Muscle of arm (tissue), 14 donors: Measurements from ENCODE around the gene AOC2. TPM values are rescaled to one million over a fixed set of nuclear protein-coding genes. Genes with fewer than 3 reads are reported as not detected.

Source experiments
- DNase-seq: peaks from one replicate; pipeline ENCODE4 v3.0.0-alpha.2; 2013
- long read RNA-seq, 11 donors: transcript quantifications; one replicate each; lab custom pipeline, GENCODE V29; 2026
- polyA plus RNA-seq, 12 donors: library from polyadenylated mRNA; unstranded; fragments of 120-200 nt; gene quantifications; one replicate each; pipeline ENCODE4 v1.2.1, GENCODE V29; 2013; ENCODE audit not compliant: insufficient read length in 12 of 12

AOC2 gene, protein sequence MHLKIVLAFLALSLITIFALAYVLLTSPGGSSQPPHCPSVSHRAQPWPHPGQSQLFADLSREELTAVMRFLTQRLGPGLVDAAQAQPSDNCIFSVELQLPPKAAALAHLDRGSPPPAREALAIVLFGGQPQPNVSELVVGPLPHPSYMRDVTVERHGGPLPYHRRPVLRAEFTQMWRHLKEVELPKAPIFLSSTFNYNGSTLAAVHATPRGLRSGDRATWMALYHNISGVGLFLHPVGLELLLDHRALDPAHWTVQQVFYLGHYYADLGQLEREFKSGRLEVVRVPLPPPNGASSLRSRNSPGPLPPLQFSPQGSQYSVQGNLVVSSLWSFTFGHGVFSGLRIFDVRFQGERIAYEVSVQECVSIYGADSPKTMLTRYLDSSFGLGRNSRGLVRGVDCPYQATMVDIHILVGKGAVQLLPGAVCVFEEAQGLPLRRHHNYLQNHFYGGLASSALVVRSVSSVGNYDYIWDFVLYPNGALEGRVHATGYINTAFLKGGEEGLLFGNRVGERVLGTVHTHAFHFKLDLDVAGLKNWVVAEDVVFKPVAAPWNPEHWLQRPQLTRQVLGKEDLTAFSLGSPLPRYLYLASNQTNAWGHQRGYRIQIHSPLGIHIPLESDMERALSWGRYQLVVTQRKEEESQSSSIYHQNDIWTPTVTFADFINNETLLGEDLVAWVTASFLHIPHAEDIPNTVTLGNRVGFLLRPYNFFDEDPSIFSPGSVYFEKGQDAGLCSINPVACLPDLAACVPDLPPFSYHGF
- polyA plus RNA-seq: 1 to 10 TPM in 3 of 12 donors, under 1 TPM in 7, not detected in 2; 0.51 to 1.1 (median 0.89) TPM
- long read RNA-seq, donor 1: 0 reads
- long read RNA-seq, donor 2: 0 reads
- long read RNA-seq, donor 3: 0 reads
- long read RNA-seq, donor 4: 0 reads
- long read RNA-seq, donor 5: 0 reads
- long read RNA-seq, donor 6: 0 reads
- long read RNA-seq, donor 7: 0 reads
- long read RNA-seq, donor 8: 0 reads
- long read RNA-seq, donor 9: 0 reads
- long read RNA-seq, donor 10: 0 reads
- long read RNA-seq, donor 11: 0 reads

DNA sequence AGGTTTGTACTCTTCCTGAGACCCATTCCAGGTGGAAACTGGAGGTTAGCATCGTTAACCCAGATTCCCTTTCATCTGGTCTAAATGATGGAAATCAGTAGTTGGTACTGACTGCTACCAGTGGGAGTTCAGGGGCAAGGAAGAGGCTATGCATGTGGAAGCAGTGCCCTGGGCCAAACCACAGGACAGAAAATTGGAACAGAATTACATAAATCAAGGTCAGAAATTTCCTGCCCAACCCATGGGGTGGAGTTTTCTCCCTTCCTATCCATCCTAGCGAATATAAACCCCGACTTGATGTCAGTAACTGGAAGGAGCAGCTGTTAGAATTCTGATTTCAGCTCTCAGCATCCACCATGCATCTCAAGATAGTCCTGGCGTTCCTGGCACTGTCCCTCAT, at the start of gene AOC2:
AOC2 (plus strand) TSS at position 310 of the 400 bp plus-strand sequence; CDS start at position 357, 47 bp downstream.
- DNase-seq: no peak

DNA sequence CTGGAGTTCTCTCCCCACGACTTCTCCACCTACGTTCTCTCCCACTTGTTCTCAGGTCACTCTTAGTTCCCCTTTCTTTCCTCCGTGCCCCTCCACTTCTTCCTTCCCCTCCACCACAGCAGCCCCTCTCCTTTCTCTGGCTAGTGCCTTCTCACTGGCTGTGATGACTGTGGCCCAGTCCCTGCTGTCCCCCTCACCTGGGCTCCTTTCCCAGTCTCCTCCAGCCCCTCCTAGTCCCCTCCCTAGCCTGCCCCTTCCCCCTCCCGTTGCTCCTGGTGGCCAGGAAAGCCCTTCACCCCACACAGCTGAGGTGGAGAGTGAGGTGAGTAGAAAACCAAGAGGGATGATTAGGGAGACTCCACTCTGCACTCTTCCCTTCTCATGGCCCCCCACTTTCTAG, 49.3 kb upstream of the AOC2 start:
- DNase-seq: no peak

DNA sequence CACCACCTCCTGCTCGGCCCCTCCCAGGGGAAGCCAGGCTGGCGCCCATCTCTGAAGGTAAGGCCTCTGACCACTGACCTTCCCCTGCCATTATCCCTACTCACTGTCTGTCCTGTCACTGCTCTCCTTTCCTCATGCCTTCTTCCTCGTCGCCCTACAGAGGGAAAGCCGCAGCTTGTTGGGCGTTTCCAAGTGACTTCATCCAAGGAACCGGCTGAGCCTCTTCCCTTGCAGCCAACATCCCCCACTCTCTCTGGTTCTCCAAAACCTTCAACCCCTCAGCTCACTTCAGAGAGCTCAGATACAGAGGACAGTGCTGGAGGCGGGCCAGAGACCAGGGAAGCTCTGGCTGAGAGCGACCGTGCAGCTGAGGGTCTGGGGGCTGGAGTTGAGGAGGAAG, 48.9 kb upstream of the AOC2 start:
- no peak for DNase-seq

DNA sequence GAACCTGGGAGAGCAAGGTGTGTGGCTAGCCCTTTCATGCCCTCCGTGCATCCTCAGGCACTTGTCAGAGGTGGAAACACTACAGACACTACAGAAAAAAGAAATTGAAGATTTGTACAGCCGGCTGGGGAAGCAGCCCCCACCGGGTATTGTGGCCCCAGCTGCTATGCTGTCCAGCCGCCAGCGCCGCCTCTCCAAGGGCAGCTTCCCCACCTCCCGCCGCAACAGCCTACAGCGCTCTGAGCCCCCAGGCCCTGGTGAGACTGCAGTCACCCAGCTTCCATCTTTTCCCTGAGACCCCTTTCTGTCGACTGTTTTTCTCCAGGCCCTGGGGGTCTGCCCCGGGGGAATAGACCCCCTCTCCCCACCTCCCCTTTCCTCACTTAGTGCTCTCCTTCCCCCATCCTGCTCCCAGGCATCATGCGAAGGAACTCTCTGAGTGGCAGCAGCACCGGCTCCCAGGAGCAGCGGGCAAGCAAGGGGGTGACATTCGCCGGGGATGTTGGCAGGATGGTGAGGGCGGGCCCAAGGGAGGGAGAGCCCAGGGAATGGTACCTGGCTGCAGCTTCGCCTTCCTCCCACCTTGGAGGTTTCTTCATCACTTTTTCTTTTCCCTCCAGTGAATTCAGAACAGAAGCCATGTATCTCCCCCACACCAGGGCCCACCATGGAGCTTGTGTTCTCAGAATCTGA, 48.2 kb upstream of the AOC2 start:
- DNase-seq: no peak

DNA sequence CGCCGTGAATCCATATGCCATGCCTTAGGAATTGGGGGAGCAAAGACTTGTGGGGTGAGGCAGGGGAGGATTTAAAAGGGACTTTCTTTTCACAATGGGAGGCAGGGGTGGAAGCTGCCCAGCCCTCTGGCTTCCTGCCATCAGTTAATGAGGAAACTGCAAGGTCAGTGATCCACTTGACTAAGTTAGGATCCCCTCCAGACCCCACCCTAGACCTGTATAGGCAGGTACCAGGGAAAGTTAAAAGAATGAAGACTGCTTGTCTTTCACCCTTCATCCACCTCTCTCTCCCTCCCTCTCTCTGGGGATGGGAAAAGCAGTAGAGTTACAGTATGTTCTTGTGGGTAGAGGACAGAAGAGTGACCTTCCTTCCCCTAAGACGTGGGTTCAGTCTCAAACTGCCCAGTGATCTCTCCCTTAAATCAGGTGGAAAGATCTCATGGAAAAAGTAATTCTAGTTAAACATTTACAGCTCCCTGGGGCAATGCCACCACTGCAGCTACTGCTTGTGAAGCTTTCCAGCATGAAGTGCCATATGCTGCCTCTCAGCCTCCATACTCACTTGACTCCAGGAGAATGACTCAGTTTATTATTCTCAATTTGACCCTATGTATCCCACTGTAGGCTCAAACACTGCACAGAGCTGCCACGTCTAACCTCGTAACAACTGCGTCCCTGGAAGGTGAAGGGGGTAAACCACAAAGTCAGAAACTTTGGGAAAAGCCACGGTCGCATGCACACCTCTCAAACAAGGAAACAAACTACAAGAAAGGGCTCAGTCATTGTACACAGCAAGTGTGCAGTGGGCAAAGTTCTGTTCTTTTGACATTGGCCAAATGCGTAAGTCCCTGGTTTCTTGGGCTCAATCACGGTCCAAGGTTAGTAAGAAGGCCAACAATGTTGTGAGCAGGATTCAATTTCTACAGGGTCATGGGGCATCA, 47.0 kb upstream of the AOC2 start:
- DNase-seq: no peak

DNA sequence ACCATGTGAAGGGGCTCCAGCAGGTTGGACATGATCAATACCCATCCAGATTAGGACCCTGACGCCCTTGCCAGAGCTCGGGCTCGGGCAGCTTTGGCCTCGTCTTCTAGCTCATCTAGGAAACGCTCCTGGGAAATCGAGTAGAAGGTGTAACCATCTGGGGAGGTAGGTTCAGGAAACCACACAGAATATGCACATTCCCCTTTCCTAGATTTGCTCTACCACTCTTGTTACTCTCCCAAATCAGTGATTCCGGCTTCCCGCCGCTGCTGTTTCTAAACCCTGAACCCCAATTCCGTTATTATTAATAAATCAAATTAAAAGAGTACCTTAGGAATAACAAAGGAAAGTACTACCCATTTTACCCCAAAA, 46.4 kb upstream of the AOC2 start:
- no peak for DNase-seq

DNA sequence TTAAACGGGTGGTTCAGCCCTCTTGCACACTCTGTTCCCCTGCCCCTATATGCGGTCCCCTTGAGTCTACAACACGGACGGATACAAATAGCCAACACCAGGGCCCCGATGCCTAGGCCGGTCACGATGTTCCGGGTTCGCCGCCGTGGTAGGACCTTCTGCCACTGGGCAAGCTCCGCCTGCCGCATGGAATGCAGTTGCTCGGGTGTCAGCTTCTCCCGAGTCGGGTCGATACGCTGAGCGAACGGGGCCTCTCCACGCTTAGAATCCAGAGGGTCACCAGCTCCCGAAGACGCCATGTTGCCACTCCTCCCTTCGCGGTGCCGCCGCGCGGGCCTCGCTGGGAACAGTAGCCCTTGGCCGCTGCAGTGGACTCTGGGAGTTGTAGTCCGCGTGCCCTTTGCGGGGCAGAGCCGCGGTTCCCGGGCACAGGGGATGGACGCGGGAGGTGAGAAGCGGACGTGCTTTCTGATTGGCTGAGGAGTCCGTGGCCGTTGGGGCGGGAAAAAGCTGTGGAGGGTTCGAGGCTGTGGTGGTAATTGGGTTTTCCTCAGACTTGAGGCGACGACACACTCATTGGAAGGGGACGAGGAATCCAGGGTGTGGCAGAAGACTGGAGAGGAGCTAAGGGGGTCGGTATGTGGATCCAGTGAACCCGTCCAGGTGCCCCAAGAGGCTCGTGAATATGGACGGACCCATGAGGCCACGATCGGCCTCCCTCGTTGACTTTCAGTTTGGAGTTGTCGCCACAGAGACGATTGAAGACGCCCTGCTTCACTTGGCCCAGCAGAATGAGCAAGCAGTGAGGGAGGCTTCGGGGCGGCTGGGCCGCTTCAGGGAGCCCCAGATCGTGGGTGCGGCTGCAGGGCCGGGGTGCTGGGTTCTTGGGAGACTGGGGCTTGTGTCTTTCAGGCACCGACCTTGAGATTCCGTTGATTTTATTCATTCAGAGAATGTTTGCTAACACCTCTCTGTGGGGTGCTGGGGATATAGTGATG, 45.7 kb upstream of the AOC2 start, which contains the start of the genes CNTD1 and COA3:
CNTD1 (plus strand) TSS at position 479 of the 998 bp plus-strand sequence; CDS start at position 686, 207 bp downstream.
COA3 (minus strand) TSS at position 322 of the 998 bp plus-strand sequence; CDS start at position 299, 23 bp downstream.
- peak; percentile 85 for DNase-seq

DNA sequence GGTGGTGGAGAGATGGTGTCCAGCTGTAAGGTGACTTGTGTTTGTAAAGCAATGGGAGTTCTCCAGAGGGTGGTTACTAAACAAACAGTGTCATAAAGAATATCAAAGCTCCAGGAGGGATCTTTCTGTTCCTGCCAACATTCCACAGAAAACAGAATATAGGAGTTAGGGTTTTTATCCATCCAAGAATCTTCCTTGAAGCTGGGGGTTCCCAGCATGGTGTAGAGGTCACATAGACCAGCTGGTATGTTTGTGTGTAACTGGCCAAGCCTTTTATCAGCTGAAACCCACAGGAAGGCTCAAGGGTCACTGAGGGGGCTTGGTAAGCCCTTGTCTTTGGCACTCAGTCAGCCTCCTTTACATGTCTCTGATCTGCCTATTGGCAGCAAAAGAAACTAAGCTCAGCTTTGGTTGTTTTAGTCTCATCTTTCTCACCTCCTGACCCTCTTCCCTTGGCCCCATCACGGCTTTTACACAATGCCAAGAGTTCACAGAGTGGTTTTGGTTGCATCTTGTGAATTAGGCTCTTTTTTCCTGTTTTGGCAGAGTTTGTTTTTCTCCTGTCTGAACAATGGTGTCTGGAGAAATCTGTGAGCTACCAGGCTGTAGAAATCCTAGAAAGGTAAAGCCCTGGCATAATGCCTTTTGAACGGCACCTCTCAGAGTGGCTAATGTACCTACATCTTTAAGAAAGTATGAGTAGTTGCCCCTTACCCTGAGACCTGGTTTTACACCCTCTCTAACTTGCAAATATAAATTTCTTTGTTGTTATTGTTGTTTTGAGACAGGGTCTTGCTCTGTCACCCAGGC, 41.1 kb upstream of the AOC2 start:
- DNase-seq: no peak

DNA sequence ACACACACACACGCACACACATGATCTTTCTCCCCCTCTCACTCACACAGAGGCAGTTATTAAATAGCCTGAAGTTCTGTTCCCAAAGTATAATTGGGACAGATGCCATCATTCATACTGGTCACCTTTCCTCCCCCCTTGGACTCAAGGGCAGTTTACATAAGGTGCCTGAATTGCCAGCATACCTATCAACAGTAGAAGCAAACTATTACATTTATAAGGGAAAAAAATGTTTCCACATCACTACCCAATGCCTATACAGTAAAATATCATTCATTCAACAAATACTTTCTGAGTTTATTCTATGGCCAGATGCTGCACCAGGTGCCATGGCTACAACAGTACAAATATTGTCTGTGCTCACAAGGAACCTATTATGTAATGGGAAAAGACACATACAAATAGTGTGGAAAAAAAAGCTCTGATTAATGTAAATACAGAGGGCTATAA, 39.4 kb upstream of the AOC2 start:
- DNase-seq: no peak

DNA sequence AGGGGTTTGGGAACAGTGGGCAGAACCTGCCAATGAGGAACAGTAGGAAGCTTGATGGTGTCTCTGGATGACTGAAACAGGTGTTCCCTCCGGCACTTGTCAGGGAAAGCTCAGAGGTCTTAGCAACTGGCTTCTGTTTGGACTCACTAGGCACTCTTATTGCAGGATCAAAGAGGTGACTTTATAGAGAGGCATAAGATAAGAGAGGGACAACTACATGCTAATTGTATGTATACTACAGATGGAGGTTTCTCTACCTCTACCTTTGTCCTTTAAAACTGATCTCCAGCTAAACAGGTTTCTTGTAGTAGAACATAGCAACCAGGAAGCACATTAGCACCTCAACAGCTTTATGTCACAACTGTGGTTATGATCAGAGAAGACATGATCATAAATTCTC, 38.1 kb upstream of the AOC2 start:
- DNase-seq: no peak

DNA sequence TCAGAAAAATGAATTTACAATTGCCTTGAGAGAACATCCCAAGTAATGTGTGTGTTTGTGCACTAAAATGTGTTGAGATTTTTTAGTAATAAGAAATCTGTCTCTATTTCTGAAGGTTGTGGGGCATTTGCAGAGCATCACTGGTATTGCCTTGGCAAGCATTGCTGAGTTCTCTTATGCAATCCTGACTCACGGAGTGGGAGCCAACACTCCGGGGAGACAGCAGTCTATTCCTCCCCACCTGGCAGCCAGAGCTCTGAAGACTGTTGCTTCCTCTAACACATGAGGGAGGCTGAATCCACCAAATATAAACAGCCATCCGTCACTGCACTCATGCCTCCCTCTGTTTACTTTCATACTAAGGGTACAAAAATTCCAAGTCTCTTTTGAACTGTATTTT, 35.1 kb upstream of the AOC2 start:
- no peak for DNase-seq

DNA sequence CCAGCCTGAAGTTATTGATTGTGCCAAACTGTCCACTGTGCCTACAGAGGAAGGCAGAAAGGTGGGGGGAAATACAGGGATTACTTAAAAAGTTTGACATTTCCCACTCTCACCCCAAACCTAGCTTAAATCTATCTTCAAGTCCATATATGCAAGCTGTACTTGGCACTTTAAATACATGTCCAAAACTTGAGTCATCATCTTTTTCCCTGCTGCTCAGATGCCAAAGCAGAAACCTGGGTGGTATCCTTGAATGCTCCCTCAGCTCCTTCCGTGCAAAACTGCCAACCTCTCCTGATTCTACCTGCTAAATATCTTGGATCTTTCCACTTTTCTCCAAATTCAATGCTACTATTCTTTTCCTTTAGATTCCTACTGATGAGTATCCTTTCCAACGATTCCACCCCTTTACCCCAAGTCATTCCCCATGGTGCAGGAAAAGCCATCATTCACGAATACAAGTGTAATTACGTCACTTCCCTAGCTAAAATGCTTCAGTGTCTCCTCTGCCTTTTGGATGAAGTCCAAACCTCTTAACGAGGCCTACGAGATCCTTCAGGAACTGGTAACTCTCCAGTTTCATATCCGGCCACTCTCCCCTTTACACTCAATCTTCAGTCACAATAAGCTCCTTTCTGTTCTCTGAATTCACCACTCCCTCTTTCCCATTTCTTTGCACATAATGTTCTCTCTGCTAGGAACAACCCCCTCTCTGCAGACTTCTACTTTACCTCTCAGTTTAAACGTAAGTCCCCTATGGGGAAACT, 29.6 kb upstream of the AOC2 start:
- peak; percentile 42 for DNase-seq

DNA sequence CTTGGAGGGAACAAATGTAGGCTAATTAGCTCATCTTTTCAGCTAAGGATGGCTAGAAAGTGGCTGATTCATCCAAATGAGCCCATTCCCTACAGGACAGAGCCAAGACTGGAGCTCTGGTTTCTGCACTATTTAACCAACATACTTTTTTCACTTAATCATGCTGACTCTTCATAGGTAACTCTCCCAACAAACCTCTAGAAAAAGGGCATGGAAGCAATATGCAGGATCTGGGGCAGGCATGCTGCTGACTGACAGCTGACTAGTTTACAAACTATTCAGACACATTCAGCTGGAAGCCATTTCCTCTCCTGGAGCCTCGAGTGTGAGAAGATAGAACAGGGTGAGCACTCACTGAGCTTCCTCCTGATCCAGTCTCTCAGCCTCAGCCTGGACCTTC, 26.5 kb upstream of the AOC2 start:
- no peak for DNase-seq

DNA sequence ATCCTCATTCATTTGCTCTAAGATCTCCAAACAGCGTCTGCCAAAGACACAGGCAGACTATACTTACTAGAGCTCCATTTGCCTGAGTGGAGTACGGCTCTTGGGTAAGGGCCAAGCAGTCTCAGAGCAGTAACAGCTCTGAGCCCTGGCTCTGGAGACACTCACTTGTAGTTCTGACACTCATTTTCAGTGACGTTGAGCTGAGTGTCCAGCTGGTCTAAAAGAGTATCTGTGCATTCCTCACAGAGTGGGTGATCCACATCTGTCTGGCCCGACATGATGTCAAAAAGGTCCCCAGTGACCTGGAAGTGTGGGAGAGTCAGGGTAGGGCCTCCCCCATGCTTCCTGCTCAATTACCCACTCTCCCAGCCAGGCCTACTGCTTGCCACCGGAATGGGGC, 26.0 kb upstream of the AOC2 start:
- DNase-seq: no peak

DNA sequence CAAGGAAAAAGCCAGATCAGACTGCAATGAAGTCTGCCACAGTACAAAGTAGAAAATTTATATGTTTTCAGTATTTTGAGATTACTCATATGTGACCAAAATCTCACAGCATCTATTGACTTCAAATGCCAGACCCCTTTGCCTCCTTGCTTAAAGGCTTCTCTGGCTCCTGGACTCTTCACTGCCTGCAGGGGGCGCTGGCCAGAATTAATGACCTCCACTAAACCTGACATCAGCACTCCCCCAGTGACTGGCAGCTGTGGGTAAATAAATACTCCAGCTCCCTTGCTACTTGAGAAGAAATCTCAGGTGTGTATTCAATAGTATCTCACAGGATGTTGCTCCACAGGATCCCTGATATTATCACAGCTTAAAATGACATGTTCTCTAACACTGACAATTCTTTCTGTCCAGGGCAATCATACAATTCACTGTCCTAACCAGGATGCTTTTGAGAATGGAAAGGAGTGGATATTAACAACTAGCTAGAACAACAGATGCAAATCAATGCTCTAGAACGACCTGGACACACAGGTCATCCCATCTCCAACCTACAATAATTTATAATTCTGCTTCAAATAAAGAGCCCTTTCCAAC, 24.3 kb upstream of the AOC2 start:
- DNase-seq: no peak

DNA sequence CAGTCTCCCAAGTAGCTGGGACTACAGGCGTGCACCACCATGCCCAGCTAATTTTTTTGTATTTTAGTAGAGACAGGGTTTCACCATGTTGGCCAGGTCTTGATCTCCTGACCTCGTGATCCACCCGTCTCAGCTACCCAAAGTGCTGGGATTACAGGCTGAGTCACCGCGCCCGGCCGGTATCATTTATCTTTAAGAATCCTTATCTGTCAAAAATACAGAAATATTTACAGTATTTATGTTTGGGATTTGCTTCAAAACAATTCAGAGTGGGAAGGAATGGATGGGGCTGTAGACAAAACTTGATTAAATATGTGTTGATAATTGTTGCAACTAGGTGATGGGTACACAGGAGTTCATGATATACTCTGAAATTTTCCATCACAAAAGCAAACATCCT, 23.2 kb upstream of the AOC2 start:
- no peak for DNase-seq

DNA sequence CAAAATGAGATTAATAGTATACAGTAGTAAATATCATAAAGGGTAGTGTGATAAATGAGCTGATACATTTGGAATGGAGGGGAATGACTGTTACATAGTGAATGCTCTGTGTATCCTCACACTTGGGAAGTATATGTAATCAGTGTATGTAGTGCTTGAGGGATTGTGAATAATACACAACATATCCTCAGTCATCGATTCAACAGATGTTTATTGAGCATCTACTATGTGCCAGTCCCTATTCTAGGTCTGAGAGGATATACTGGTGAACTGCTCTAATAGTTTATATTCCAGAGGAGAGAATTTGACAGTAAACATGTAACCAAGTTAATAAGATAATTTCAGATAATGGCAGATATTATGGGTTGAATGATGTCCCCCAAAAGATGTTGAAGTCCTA, 16.9 kb upstream of the AOC2 start:
- no peak for DNase-seq
